PC-3 (cell line): ENCODE data around the gene NNAT.

Source experiments
- EZH2phosphoT487 ChIP-seq: fragments of 300-600 bp; sonication (generic); IDR thresholded peaks from 2 replicates; pipeline ENCODE4 v1.6.1; 2018; ENCODE audit warnings: mild to moderate bottlenecking, antibody characterized with exemption, low read length, borderline replicate concordance
- TF ChIP-seq, protein P1 (sequence below): fragments of 300-600 bp; sonication (generic); conservative IDR thresholded peaks from 2 replicates; pipeline ENCODE4 v1.5.1; 2017; ENCODE audit warnings: antibody characterized with exemption, low read depth, mild to moderate bottlenecking, low read length

DNA sequence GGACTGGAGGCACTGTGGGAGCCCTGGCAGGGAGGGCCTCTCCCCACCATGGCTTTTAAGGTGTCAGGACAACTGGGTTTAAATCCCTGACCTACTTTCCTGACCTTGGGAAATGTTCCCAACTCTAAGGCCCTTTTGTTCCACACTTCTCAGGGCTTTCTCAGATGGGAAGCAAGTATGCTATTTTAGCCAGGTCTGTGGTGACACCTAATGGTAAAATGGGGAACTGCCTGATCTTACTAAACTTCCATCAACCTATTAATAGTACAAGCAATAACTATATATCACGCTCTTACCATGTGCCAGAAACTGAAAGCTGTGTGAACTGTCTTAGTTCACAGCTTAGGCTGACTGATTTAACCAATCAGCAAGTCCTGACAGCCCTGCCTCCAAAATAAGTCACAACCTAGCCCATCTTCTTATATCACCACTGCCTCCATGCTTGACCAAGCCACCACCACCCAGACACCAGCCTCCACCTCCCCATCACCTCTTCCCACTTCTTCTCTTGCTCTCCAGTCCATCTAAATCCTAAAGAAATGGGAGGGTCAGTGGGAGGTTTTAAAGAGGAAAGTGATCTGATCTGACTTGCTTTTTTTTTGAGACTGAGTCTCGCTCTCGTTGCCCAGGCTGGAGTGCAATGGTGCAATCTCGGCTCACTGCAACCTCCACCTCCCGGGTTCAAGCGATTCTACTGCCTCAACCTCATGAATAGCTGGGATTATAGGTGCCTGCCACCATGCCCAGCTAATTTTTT lies 13.5 kb downstream of the NNAT start:
- TF ChIP-seq, protein P1, sequence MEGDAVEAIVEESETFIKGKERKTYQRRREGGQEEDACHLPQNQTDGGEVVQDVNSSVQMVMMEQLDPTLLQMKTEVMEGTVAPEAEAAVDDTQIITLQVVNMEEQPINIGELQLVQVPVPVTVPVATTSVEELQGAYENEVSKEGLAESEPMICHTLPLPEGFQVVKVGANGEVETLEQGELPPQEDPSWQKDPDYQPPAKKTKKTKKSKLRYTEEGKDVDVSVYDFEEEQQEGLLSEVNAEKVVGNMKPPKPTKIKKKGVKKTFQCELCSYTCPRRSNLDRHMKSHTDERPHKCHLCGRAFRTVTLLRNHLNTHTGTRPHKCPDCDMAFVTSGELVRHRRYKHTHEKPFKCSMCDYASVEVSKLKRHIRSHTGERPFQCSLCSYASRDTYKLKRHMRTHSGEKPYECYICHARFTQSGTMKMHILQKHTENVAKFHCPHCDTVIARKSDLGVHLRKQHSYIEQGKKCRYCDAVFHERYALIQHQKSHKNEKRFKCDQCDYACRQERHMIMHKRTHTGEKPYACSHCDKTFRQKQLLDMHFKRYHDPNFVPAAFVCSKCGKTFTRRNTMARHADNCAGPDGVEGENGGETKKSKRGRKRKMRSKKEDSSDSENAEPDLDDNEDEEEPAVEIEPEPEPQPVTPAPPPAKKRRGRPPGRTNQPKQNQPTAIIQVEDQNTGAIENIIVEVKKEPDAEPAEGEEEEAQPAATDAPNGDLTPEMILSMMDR: peak; percentile 91
- TF ChIP-seq EZH2phosphoT487: no peak
